SHP77 treated with DMSO at 0.1 percent for 48 hours (cell line): ENCODE data around the gene HES7.

Source experiments
- DNase-seq: peaks from one replicate; lab custom pipeline; 2025; lab: John Stamatoyannopoulos, UW

HES7 gene

GRCh38 chr17:8155231-8155995 is 31.5 kb upstream of the HES7 start:
- DNase-seq = no peak

- DNase-seq = no peak
Measured at GRCh38 chr17:8154608-8155155, 30.8 kb upstream of the HES7 start.

- DNase-seq = peak; percentile 88
Measured at GRCh38 chr17:8153957-8154607, 30.2 kb upstream of the HES7 start.

- DNase-seq = no peak
Measured at GRCh38 chr17:8153525-8153956, 29.6 kb upstream of the HES7 start.

GRCh38 chr17:8153031-8153451 is 29.1 kb upstream of the HES7 start:
- DNase-seq = no peak

- DNase-seq = peak; percentile 94
Measured at GRCh38 chr17:8152112-8152775, 28.3 kb upstream of the HES7 start, which contains the start of gene PER1. PER1 (minus strand) TSS chr17:8152404; CDS start chr17:8150706, 1,698 bp downstream.

GRCh38 chr17:8151641-8152111 is 27.8 kb upstream of the HES7 start:
- DNase-seq = no peak

GRCh38 chr17:8151120-8151640 is 27.3 kb upstream of the HES7 start:
- peak; percentile 83 for DNase-seq

- no peak for DNase-seq
Measured at GRCh38 chr17:8150194-8151119, 26.6 kb upstream of the HES7 start.

- DNase-seq = no peak
Measured at GRCh38 chr17:8149419-8150193, 25.7 kb upstream of the HES7 start.

GRCh38 chr17:8148560-8148959 is 24.7 kb upstream of the HES7 start:
- DNase-seq = no peak

- DNase-seq = no peak
Measured at GRCh38 chr17:8147805-8148404, 24.0 kb upstream of the HES7 start.

- DNase-seq = no peak
Measured at GRCh38 chr17:8147141-8147804, 23.4 kb upstream of the HES7 start.

GRCh38 chr17:8146381-8147140 is 22.7 kb upstream of the HES7 start:
- no peak for DNase-seq

- no peak for DNase-seq
Measured at GRCh38 chr17:8145811-8146210, 21.9 kb upstream of the HES7 start.

- no peak for DNase-seq
Measured at GRCh38 chr17:8144401-8145231, 20.7 kb upstream of the HES7 start.

GRCh38 chr17:8143581-8144400 is 19.9 kb upstream of the HES7 start:
- no peak for DNase-seq
